Activated naive CD8-positive, alpha-beta T cell treated with anti-CD3 and anti-CD28 coated beads, Interleukin-2, amount 10 ng/mL, durations not matched to agents 7 days and 5 days (primary cell): ENCODE measurements around the gene ZNF566. TPM values are rescaled to one million over a fixed set of nuclear protein-coding genes. Genes with fewer than 3 reads are reported as not detected.

Source experiments
- ATAC-seq: fragments of 150-1000 bp; cut with Tn5 transposase; one replicate; pipeline ENCODE4 v1.10.0; 2021; ENCODE audit warnings: low read depth, moderate library complexity
- POLR2A ChIA-PET: fragments of 350-600 bp; sonication (Branson Sonifier 250); formaldehyde crosslinking; loops from one replicate; lab custom pipeline; 2021; ENCODE audit warnings: antibody characterized with exemption; lab: Charles Lee
- DNase-seq: peaks from one replicate; pipeline ENCODE4 v3.0.0; 2021
- H3K27ac Mint-ChIP-seq: one replicate; pipeline ENCODE4 v1.8.0; 2022; ENCODE audit warnings: mild to moderate bottlenecking, mixed read lengths
- H3K27me3 Mint-ChIP-seq: one replicate; pipeline ENCODE4 v1.8.0; 2022; ENCODE audit warnings: mild to moderate bottlenecking, moderate library complexity, mixed read lengths
- H3K36me3 Mint-ChIP-seq: one replicate; pipeline ENCODE4 v1.8.0; 2021; ENCODE audit warnings: mild to moderate bottlenecking, mixed read lengths
- H3K4me1 Mint-ChIP-seq: one replicate; pipeline ENCODE4 v1.8.0; 2021; ENCODE audit warnings: mixed read lengths
- H3K4me3 Mint-ChIP-seq: one replicate; pipeline ENCODE4 v1.8.0; 2022; ENCODE audit warnings: mild to moderate bottlenecking, moderate library complexity, mixed read lengths
- H3K9me3 Mint-ChIP-seq: one replicate; pipeline ENCODE4 v1.8.0; 2021; ENCODE audit warnings: mixed read lengths
- total RNA-seq, 2 experiments: library from RNA; stranded (reverse); gene quantifications; one replicate each; pipeline ENCODE4 v1.2.3, GENCODE V29; 2021

The ZNF566 gene
- total RNA-seq, 2 experiments from 2014 or later = 14.1 TPM

- peak; percentile 39 for DNase-seq
- Mint-ChIP-seq H3K4me1 (peaks cover 19% of the 10 kb centered on the region), H3K4me3 (peak overlapping the region; percentile 55), H3K27me3 (peaks cover 7% of the 10 kb centered on the region), H3K9me3 (peaks cover 20% of the 10 kb centered on the region), H3K36me3 (peaks cover 26% of the 10 kb centered on the region), H3K27ac (no peak overlapping the region)
- POLR2A ChIA-PET = interaction anchor here (1.5 kb wide), 1 partner anchor 107 kb away, joined by 3 read pairs; the partner anchor contains the start of gene ZNF260
- no peak for ATAC-seq
Observed at GRCh38 chr19:36420961-36421748, 68.2 kb downstream of the ZNF566 start.

- peaks cover 7% of the 10 kb centered on the region for H3K27me3 Mint-ChIP-seq
- POLR2A ChIA-PET = interaction anchor here (0.6 to 2.7 kb wide), 4 partner anchors 39 to 1244 kb away, joined by 3 to 10 read pairs (median 4); partner anchors contain the start of genes ZFP14, ZNF260 and ZNF566
- ATAC-seq (peak; percentile 94), DNase-seq (peak; percentile 88)
- peaks cover 45% of the 10 kb centered on the region for H3K36me3 Mint-ChIP-seq
- peak within 1 kb of the TSS; percentile 97 for H3K27ac Mint-ChIP-seq
- peaks cover 19% of the 10 kb centered on the region for H3K4me1 Mint-ChIP-seq
- peaks cover 18% of the 10 kb centered on the region for H3K9me3 Mint-ChIP-seq
- H3K4me3 Mint-ChIP-seq = peak within 1 kb of the TSS; percentile 93
Observed at GRCh38 chr19:36418287-36419001, 70.9 kb downstream of the ZNF566 start, which contains the start of gene ZFP82. Gene ZFP82 (minus strand): TSS chr19:36418644. CDS start chr19:36409789, 8,855 bp downstream.

GRCh38 chr19:36417752-36418286 lies 71.5 kb downstream of the ZNF566 start:
- ATAC-seq = no peak
- peaks cover 21% of the 10 kb centered on the region for H3K9me3 Mint-ChIP-seq
- peaks cover 7% of the 10 kb centered on the region for H3K27me3 Mint-ChIP-seq
- H3K36me3 Mint-ChIP-seq = peaks cover 51% of the 10 kb centered on the region
- H3K4me1 Mint-ChIP-seq = peaks cover 19% of the 10 kb centered on the region
- DNase-seq = no peak
- H3K27ac Mint-ChIP-seq = peak overlapping the region; percentile 97
- POLR2A ChIA-PET = interaction anchor here (1.2 to 2.7 kb wide), 2 partner anchors 72 to 111 kb away, joined by 6 to 10 read pairs; partner anchors contain the start of genes ZNF260 and ZNF566
- peak overlapping the region; percentile 93 for H3K4me3 Mint-ChIP-seq

GRCh38 chr19:36409841-36410240 lies 79.5 kb downstream of the ZNF566 start:
- POLR2A ChIA-PET = no interaction called here
- no peak for DNase-seq
- peaks cover 73% of the 10 kb centered on the region for H3K36me3 Mint-ChIP-seq
- no peaks in the 10 kb centered on the region for H3K4me1 Mint-ChIP-seq
- no peak overlapping the region for H3K4me3 Mint-ChIP-seq
- H3K27me3 Mint-ChIP-seq = no peaks in the 10 kb centered on the region
- no peak overlapping the region for H3K27ac Mint-ChIP-seq
- peaks cover 24% of the 10 kb centered on the region for H3K9me3 Mint-ChIP-seq
- ATAC-seq = no peak

- Mint-ChIP-seq H3K9me3 (peaks cover 30% of the 10 kb centered on the region), H3K27ac (no peak overlapping the region), H3K4me3 (no peak overlapping the region), H3K4me1 (no peaks in the 10 kb centered on the region), H3K36me3 (peaks cover 76% of the 10 kb centered on the region), H3K27me3 (no peaks in the 10 kb centered on the region)
- DNase-seq = no peak
- POLR2A ChIA-PET = no interaction called here
- ATAC-seq = no peak
Observed at GRCh38 chr19:36408101-36408500, 81.3 kb downstream of the ZNF566 start.

GRCh38 chr19:36404498-36404897 lies 84.9 kb downstream of the ZNF566 start:
- no peak overlapping the region for H3K27ac Mint-ChIP-seq
- H3K4me1 Mint-ChIP-seq = peaks cover 2% of the 10 kb centered on the region
- no peak overlapping the region for H3K4me3 Mint-ChIP-seq
- ATAC-seq (no peak), DNase-seq (no peak)
- no peaks in the 10 kb centered on the region for H3K27me3 Mint-ChIP-seq
- H3K9me3 Mint-ChIP-seq = peaks cover 30% of the 10 kb centered on the region
- POLR2A ChIA-PET = no interaction called here
- H3K36me3 Mint-ChIP-seq = peaks cover 85% of the 10 kb centered on the region

GRCh38 chr19:36401475-36401874 lies 87.9 kb downstream of the ZNF566 start:
- Mint-ChIP-seq H3K27me3 (no peaks in the 10 kb centered on the region), H3K4me1 (peaks cover 2% of the 10 kb centered on the region), H3K36me3 (peaks cover 85% of the 10 kb centered on the region), H3K9me3 (peaks cover 27% of the 10 kb centered on the region), H3K4me3 (no peak overlapping the region), H3K27ac (no peak overlapping the region)
- no peak for ATAC-seq
- DNase-seq = no peak
- POLR2A ChIA-PET = no interaction called here

GRCh38 chr19:36398571-36398970 lies 90.8 kb downstream of the ZNF566 start:
- Mint-ChIP-seq H3K4me3 (no peak overlapping the region), H3K27ac (no peak overlapping the region), H3K27me3 (no peaks in the 10 kb centered on the region), H3K36me3 (peaks cover 84% of the 10 kb centered on the region), H3K9me3 (peaks cover 33% of the 10 kb centered on the region), H3K4me1 (peaks cover 2% of the 10 kb centered on the region)
- DNase-seq (no peak), ATAC-seq (no peak)
- POLR2A ChIA-PET = no interaction called here

Other genes starting within 250 kb of the ZNF566 start
- gene ZFP14, start 110.4 kb downstream of the ZNF566 start, total RNA-seq = 1 to 10 TPM; 9.3 to 9.7 TPM
- gene ZFP82, start 70.9 kb downstream of the ZNF566 start, total RNA-seq = 10 to 100 TPM in 1 of 2 experiments, 1 to 10 TPM in 1; 8.3 to 10.8 TPM
- gene ZNF260, start 38.7 kb upstream of the ZNF566 start, total RNA-seq = 10 to 100 TPM; 12.9 to 16.3 TPM
- gene ZNF529, start 83.7 kb upstream of the ZNF566 start, total RNA-seq = 10 to 100 TPM; 21.6 to 24.2 TPM
- 10 to 100 TPM; 15.6 to 16.2 TPM for gene ZNF382, start 115.8 kb upstream of the ZNF566 start, total RNA-seq
- gene ZNF461, start 177.3 kb upstream of the ZNF566 start, total RNA-seq = 10 to 100 TPM; 11.5 to 13.8 TPM
- gene ZNF567, start 198.1 kb upstream of the ZNF566 start, total RNA-seq = 10 to 100 TPM; 13.6 to 15.5 TPM